ENCODE results near the gene ZEB2.

DNA sequence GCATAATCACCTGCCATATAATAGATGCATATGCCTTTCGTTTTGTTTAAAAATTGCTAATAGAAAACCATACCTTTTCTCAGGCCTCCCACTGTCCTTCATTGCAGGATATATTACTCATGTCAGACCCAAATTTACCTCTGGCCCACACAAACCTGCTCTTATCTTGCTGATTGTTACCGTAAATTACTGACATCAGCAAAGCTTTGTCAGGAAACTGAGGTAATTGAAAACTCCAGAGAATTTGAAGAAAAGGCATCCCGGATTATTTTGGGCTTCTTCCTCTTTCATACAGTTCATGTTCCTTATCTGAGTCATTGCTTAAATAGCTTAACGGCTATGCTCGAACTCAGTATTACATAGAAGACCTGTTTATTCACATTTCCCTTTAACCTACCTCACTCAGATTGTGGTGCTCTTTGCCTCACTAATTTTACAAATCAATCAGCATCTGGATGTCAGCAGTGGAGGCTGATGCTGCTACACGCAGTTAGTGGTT is 145.7 kb downstream of the ZEB2 start:
- TF ChIP-seq, protein P1, sequence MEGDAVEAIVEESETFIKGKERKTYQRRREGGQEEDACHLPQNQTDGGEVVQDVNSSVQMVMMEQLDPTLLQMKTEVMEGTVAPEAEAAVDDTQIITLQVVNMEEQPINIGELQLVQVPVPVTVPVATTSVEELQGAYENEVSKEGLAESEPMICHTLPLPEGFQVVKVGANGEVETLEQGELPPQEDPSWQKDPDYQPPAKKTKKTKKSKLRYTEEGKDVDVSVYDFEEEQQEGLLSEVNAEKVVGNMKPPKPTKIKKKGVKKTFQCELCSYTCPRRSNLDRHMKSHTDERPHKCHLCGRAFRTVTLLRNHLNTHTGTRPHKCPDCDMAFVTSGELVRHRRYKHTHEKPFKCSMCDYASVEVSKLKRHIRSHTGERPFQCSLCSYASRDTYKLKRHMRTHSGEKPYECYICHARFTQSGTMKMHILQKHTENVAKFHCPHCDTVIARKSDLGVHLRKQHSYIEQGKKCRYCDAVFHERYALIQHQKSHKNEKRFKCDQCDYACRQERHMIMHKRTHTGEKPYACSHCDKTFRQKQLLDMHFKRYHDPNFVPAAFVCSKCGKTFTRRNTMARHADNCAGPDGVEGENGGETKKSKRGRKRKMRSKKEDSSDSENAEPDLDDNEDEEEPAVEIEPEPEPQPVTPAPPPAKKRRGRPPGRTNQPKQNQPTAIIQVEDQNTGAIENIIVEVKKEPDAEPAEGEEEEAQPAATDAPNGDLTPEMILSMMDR (IDR thresholded peaks at IDR 0.05) = no peak
- TF ChIP-seq POLR2AphosphoS5 (IDR thresholded peaks at IDR 0.05) = no peak

Data from breast epithelium (tissue), 3 donors.